GM19395 (cell line): ENCODE measurements around the gene ZNF487.
A peak's percentile ranks its signal among the peaks of the same experiment; 100 is the strongest.
"Not testable (repeated sequence)": the region's sequence is repeated elsewhere in the genome, so short reads cannot be mapped to it uniquely, and the experiment has no call there.

Source experiments
- ATAC-seq: cut with Tn5 transposase; IDR thresholded peaks from one replicate; pipeline ENCODE4 v1.9.1; 2021; ENCODE audit warnings: mild to moderate bottlenecking, moderate library complexity; ENCODE audit not compliant: unreplicated experiment

Gene ZNF487

GRCh38 chr10:43430926-43431663, 5.8 kb upstream of the ZNF487 start:
- ATAC-seq = no peak

GRCh38 chr10:43437141-43437870, 395 bp downstream of the ZNF487 start:
- ATAC-seq = no peak

- ATAC-seq = no peak
Measured at GRCh38 chr10:43440463-43441134, 3.7 kb downstream of the ZNF487 start.

GRCh38 chr10:43444323-43444722, 7.4 kb downstream of the ZNF487 start:
- ATAC-seq = no peak

GRCh38 chr10:43444897-43445466, 8.1 kb downstream of the ZNF487 start:
- no peak for ATAC-seq

- not testable (repeated sequence) for ATAC-seq
Measured at GRCh38 chr10:43446219-43447017, 9.5 kb downstream of the ZNF487 start.

GRCh38 chr10:43448742-43449141, 11.8 kb downstream of the ZNF487 start:
- no peak for ATAC-seq

GRCh38 chr10:43452356-43452914, 15.5 kb downstream of the ZNF487 start:
- peak; percentile 0 for ATAC-seq

GRCh38 chr10:43453266-43453831, 16.4 kb downstream of the ZNF487 start:
- ATAC-seq = peak; percentile 37

- not testable (repeated sequence) for ATAC-seq
Measured at GRCh38 chr10:43454025-43454424, 17.1 kb downstream of the ZNF487 start.

GRCh38 chr10:43456561-43456960, 19.6 kb downstream of the ZNF487 start:
- not testable (repeated sequence) for ATAC-seq

- ATAC-seq = no peak
Measured at GRCh38 chr10:43458227-43458626, 21.3 kb downstream of the ZNF487 start.

- ATAC-seq = peak; percentile 93
Measured at GRCh38 chr10:43461950-43462349, 25.0 kb downstream of the ZNF487 start.

- not testable (repeated sequence) for ATAC-seq
Measured at GRCh38 chr10:43465086-43465735, 28.3 kb downstream of the ZNF487 start.

- not testable (repeated sequence) for ATAC-seq
Measured at GRCh38 chr10:43465736-43466120, 28.8 kb downstream of the ZNF487 start.

- ATAC-seq = no peak
Measured at GRCh38 chr10:43471146-43471545, 34.2 kb downstream of the ZNF487 start.

GRCh38 chr10:43471935-43472720, 35.2 kb downstream of the ZNF487 start:
- no peak for ATAC-seq

- no peak for ATAC-seq
Measured at GRCh38 chr10:43479275-43479674, 42.4 kb downstream of the ZNF487 start.
